ENCODE data around the gene EI24. TPM values are rescaled to one million over a fixed set of nuclear protein-coding genes. Genes with fewer than 3 reads are reported as not detected.

Gene EI24
- total and polyA plus RNA-seq, 9 of the 15 experiments (the other 6 are each of a cell fraction or from before 2014, with no cell fraction given) = 50.4 to 260 (median 168) TPM

- TF ChIP-seq PML (IDR thresholded peaks at IDR 0.05; ENCODE audit: low read length) (peak; percentile 91), FOXJ3 (CRISPR knock-in tag; IDR thresholded peaks at IDR 0.05) (no peak), ZNF277 (CRISPR knock-in tag; IDR thresholded peaks at IDR 0.05; ENCODE audit: borderline replicate concordance) (no peak), SREBF2 (CRISPR knock-in tag; IDR thresholded peaks at IDR 0.05) (no peak), ZNF407 (IDR thresholded peaks at IDR 0.05; ENCODE audit: low read depth) (no peak), DPF2 (IDR thresholded peaks at IDR 0.05) (peak; percentile 96), PTTG1 (tag; IDR thresholded peaks at IDR 0.05; ENCODE audit: low read depth) (no peak), ELF1 (tag; IDR thresholded peaks at IDR 0.05) (no peak), ZNF384 (IDR thresholded peaks at IDR 0.05; ENCODE audit: low read depth, low read length) (peak; percentile 60; the same call in 1 of the 2 replicates), ZNF253 (CRISPR knock-in tag; conservative IDR thresholded peaks at IDR 0.05) (no peak), POLR3G (IDR thresholded peaks at IDR 0.05; ENCODE audit: extremely low read depth, insufficient read length, insufficient replicate concordance) (no peak), NFXL1 (CRISPR knock-in tag; IDR thresholded peaks at IDR 0.05) (no peak), KDM1A (IDR thresholded peaks at IDR 0.05) (peak; percentile 83 to 87), ZNF436 (CRISPR knock-in tag; IDR thresholded peaks at IDR 0.05) (no peak), CHD2 (IDR thresholded peaks at IDR 0.05; ENCODE audit: low read depth, low read length) (no peak), POLR2H (tag; IDR thresholded peaks at IDR 0.05; ENCODE audit: low read depth) (no peak), HNRNPUL1 (IDR thresholded peaks at IDR 0.05; ENCODE audit: low read length) (no peak), THAP7 (CRISPR knock-in tag; IDR thresholded peaks at IDR 0.05) (no peak), ZC3H4 (CRISPR knock-in tag; IDR thresholded peaks at IDR 0.05; ENCODE audit: borderline replicate concordance) (no peak), FOXA3 (CRISPR knock-in tag; conservative IDR thresholded peaks at IDR 0.05 in 1 of 2, IDR thresholded peaks at IDR 0.05 in 1 of 2) (no peak), GABPA (tag; conservative IDR thresholded peaks at IDR 0.05; ENCODE audit: low read depth) (no peak), DNMT1 (IDR thresholded peaks at IDR 0.05) (no peak)
These were observed 36.6 kb upstream of the EI24 start (continued) for GRCh38 chr11:125532668-125533067.
